HG02642 (cell line): Measurements from ENCODE around the gene SGK1.
"Not testable (repeated sequence)": the region's sequence is repeated elsewhere in the genome, so short reads cannot be mapped to it uniquely, and the experiment has no call there.

Experiments used
- ATAC-seq: cut with Tn5 transposase; IDR thresholded peaks from one replicate; pipeline ENCODE4 v1.9.1; 2021; ENCODE audit warnings: mild to moderate bottlenecking; ENCODE audit not compliant: unreplicated experiment, poor library complexity

The SGK1 gene

GRCh38 chr6:134235334-134235733 is 82.6 kb downstream of the SGK1 start:
- ATAC-seq = not testable (repeated sequence)

GRCh38 chr6:134233180-134233955 is 84.5 kb downstream of the SGK1 start:
- ATAC-seq = no peak

GRCh38 chr6:134230940-134231339 is 87.0 kb downstream of the SGK1 start:
- no peak for ATAC-seq

GRCh38 chr6:134230087-134230700 is 87.7 kb downstream of the SGK1 start:
- ATAC-seq = no peak

GRCh38 chr6:134229520-134229919 is 88.4 kb downstream of the SGK1 start:
- ATAC-seq = no peak

- ATAC-seq = no peak
Observed at GRCh38 chr6:134223796-134224420, 94.0 kb downstream of the SGK1 start.

GRCh38 chr6:134221250-134221649 is 96.7 kb downstream of the SGK1 start:
- no peak for ATAC-seq

- no peak for ATAC-seq
Observed at GRCh38 chr6:134217798-134218140, 100.1 kb downstream of the SGK1 start.

GRCh38 chr6:134217105-134217797 is 100.7 kb downstream of the SGK1 start:
- no peak for ATAC-seq

- ATAC-seq = no peak
Observed at GRCh38 chr6:134216301-134217010, 101.5 kb downstream of the SGK1 start.

- ATAC-seq = not testable (repeated sequence)
Observed at GRCh38 chr6:134213410-134213809, 104.5 kb downstream of the SGK1 start.

GRCh38 chr6:134211297-134211696 is 106.6 kb downstream of the SGK1 start:
- no peak for ATAC-seq

GRCh38 chr6:134207421-134207820 is 110.5 kb downstream of the SGK1 start:
- no peak for ATAC-seq

GRCh38 chr6:134205366-134205765 is 112.5 kb downstream of the SGK1 start:
- ATAC-seq = no peak

- ATAC-seq = not testable (repeated sequence)
Observed at GRCh38 chr6:134204759-134205158, 113.2 kb downstream of the SGK1 start.

- no peak for ATAC-seq
Observed at GRCh38 chr6:134204031-134204430, 113.9 kb downstream of the SGK1 start.

GRCh38 chr6:134201716-134202115 is 116.2 kb downstream of the SGK1 start:
- ATAC-seq = no peak

GRCh38 chr6:134199848-134200606 is 117.9 kb downstream of the SGK1 start:
- peak; percentile 46 for ATAC-seq

- ATAC-seq = no peak
Observed at GRCh38 chr6:134198093-134198492, 119.8 kb downstream of the SGK1 start.

- ATAC-seq = not testable (repeated sequence)
Observed at GRCh38 chr6:134197685-134198084, 120.2 kb downstream of the SGK1 start.
